ENCODE data around the gene TMEM150C. TPM values are rescaled to one million over a fixed set of nuclear protein-coding genes. Genes with fewer than 3 reads are reported as not detected.

TMEM150C gene
- polyA plus RNA-seq, 4 donors = 0.45 to 6.2 (median 1.8) TPM

DNA sequence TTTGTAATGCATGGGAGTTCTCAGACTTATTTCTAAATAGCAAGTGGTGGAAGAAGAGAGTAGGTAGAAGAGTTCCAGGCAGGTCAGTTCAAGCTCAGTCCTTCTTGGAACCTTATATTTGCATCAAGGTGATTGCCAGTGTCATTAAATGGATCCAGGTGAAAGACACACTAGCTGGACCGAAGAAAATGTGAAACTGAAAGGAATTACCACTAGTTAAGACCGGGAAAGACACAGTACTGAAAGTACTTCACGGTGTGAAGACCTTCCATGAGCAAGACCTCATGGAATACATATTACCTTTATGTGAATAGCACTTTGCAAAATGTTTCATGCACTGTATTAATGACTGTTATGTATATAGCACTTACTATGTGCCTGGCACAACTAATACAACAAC lies 19.1 kb downstream of the TMEM150C start:
- Histone ChIP-seq H3K4me3 (ENCODE audit: low read depth in 1 of 3, low read length in 3 of 3) (no peak overlapping the region), H3K27me3 (ENCODE audit: control insufficient read depth in 3 of 3, insufficient read depth in 3 of 3, low read length in 3 of 3) (no peaks in the 10 kb centered on the region), H3K9me3 (ENCODE audit: control insufficient read depth in 2 of 2, insufficient read depth in 1 of 2, low read depth in 1 of 2, low read length in 1 of 2) (no peaks in the 10 kb centered on the region), H3K4me1 (ENCODE audit: control insufficient read depth in 3 of 3, insufficient read depth in 2 of 3, low read depth in 1 of 3, low read length in 2 of 3) (peaks cover 0 to 3% (median 0%) of the 10 kb centered on the region in 3 donors), H3K27ac (ENCODE audit: low read depth in 1 of 3, low read length in 2 of 3) (no peak overlapping the region), H3K36me3 (ENCODE audit: control insufficient read depth in 3 of 3, insufficient read depth in 2 of 3, low read depth in 1 of 3, low read length in 3 of 3) (no peaks in the 10 kb centered on the region)
- no peak for FAIRE-seq
- DNase-seq = peak in 1 of 2 donors; percentile 70
- 11 to 60% (median 32%) methylated on average over 3 of the region's 3 CpGs for WGBS, 3 donors

- no peak overlapping the region for H3K4me3 ChIP-seq (ENCODE audit: low read depth in 1 of 3, low read length in 3 of 3)
- DNase-seq = no peak
- H3K27me3 ChIP-seq (ENCODE audit: control insufficient read depth in 3 of 3, insufficient read depth in 3 of 3, low read length in 3 of 3) = no peaks in the 10 kb centered on the region
- 76 to 93% (median 84%) methylated on average over 3 of the region's 3 CpGs for WGBS, 3 donors
- no peaks in the 10 kb centered on the region for H3K4me1 ChIP-seq (ENCODE audit: control insufficient read depth in 3 of 3, insufficient read depth in 2 of 3, low read depth in 1 of 3, low read length in 2 of 3)
- no peak overlapping the region for H3K27ac ChIP-seq (ENCODE audit: low read depth in 1 of 3, low read length in 2 of 3)
- no peaks in the 10 kb centered on the region for H3K9me3 ChIP-seq (ENCODE audit: control insufficient read depth in 2 of 2, insufficient read depth in 1 of 2, low read depth in 1 of 2, low read length in 1 of 2)
- H3K36me3 ChIP-seq (ENCODE audit: control insufficient read depth in 3 of 3, insufficient read depth in 2 of 3, low read depth in 1 of 3, low read length in 3 of 3) = no peaks in the 10 kb centered on the region
- no peak for FAIRE-seq
These were observed 32.5 kb downstream of the TMEM150C start for GRCh38 chr4:82529322-82529721.

GRCh38 chr4:82528868-82529267 lies 32.9 kb downstream of the TMEM150C start:
- no peaks in the 10 kb centered on the region for H3K36me3 ChIP-seq (ENCODE audit: control insufficient read depth in 3 of 3, insufficient read depth in 2 of 3, low read depth in 1 of 3, low read length in 3 of 3)
- no peaks in the 10 kb centered on the region for H3K27me3 ChIP-seq (ENCODE audit: control insufficient read depth in 3 of 3, insufficient read depth in 3 of 3, low read length in 3 of 3)
- DNase-seq (no peak), FAIRE-seq (no peak)
- H3K27ac ChIP-seq (ENCODE audit: low read depth in 1 of 3, low read length in 2 of 3) = no peak overlapping the region
- H3K4me3 ChIP-seq (ENCODE audit: low read depth in 1 of 3, low read length in 3 of 3) = no peak overlapping the region
- no peaks in the 10 kb centered on the region for H3K9me3 ChIP-seq (ENCODE audit: control insufficient read depth in 2 of 2, insufficient read depth in 1 of 2, low read depth in 1 of 2, low read length in 1 of 2)
- 71 to 81% (median 75%) methylated on average over 4 of the region's 4 CpGs for WGBS, 3 donors
- no peaks in the 10 kb centered on the region for H3K4me1 ChIP-seq (ENCODE audit: control insufficient read depth in 3 of 3, insufficient read depth in 2 of 3, low read depth in 1 of 3, low read length in 2 of 3)

DNA sequence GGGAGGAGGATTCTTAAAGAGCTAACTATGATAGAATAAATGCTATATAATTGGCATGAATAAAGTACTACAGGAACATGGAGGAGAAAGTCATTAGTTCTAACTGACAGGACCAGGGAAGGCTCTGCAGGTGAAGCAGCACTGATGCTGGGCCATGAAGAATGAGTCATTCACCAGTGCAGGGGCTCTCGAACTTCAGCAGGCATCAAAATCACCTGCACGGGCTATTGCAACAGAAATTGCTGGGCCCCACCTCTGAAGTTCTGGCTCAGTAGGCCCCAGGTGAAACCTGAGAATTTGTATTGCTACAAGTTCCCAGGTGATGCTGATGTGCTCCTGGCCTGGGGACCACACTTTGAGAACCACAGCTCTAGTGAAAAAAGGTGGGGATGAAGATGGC lies 33.7 kb downstream of the TMEM150C start:
- FAIRE-seq = no peak
- H3K4me3 ChIP-seq (ENCODE audit: low read depth in 1 of 3, low read length in 3 of 3) = no peak overlapping the region
- DNase-seq = no peak
- no peaks in the 10 kb centered on the region for H3K9me3 ChIP-seq (ENCODE audit: control insufficient read depth in 2 of 2, insufficient read depth in 1 of 2, low read depth in 1 of 2, low read length in 1 of 2)
- no peak overlapping the region for H3K27ac ChIP-seq (ENCODE audit: low read depth in 1 of 3, low read length in 2 of 3)
- no peaks in the 10 kb centered on the region for H3K4me1 ChIP-seq (ENCODE audit: control insufficient read depth in 3 of 3, insufficient read depth in 2 of 3, low read depth in 1 of 3, low read length in 2 of 3)
- H3K27me3 ChIP-seq (ENCODE audit: control insufficient read depth in 3 of 3, insufficient read depth in 3 of 3, low read length in 3 of 3) = no peaks in the 10 kb centered on the region
- H3K36me3 ChIP-seq (ENCODE audit: control insufficient read depth in 3 of 3, insufficient read depth in 2 of 3, low read depth in 1 of 3, low read length in 3 of 3) = no peaks in the 10 kb centered on the region
- 17 to 66% (median 35%) methylated on average over 2 of the region's 2 CpGs for WGBS, 3 donors

DNA sequence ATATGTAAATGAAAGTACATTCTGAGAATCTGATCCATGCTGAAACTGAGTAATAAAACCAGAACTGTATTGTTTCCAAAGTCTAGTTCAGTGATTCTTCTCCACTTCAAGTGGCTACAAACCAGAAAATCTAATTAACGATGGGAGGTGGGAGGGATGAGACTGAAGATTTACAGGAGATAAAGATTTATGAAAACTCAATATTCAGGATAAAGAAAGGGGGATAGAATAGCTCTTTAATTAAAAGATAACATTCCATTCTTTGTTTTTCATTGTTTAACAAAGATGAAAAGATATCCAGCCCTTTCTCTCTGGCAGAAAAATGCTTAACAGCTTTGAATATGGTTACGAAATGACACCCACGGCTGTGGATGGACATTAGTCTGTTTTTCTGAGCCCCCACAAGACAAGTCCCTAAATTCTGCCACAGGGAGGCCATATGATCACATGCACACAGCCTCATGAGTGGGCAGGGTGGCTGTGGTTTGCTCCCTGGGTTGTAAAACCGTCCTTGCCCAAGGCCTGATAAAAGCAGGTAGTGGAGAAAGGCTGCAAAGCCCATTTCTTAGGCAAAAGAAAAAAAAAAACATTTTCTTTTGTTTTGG lies 36.4 kb downstream of the TMEM150C start:
- FAIRE-seq = no peak
- Histone ChIP-seq H3K4me1 (ENCODE audit: control insufficient read depth in 3 of 3, insufficient read depth in 2 of 3, low read depth in 1 of 3, low read length in 2 of 3) (no peaks in the 10 kb centered on the region), H3K27me3 (ENCODE audit: control insufficient read depth in 3 of 3, insufficient read depth in 3 of 3, low read length in 3 of 3) (no peaks in the 10 kb centered on the region), H3K27ac (ENCODE audit: low read depth in 1 of 3, low read length in 2 of 3) (no peak overlapping the region), H3K36me3 (ENCODE audit: control insufficient read depth in 3 of 3, insufficient read depth in 2 of 3, low read depth in 1 of 3, low read length in 3 of 3) (no peaks in the 10 kb centered on the region), H3K9me3 (ENCODE audit: control insufficient read depth in 2 of 2, insufficient read depth in 1 of 2, low read depth in 1 of 2, low read length in 1 of 2) (no peaks in the 10 kb centered on the region), H3K4me3 (ENCODE audit: low read depth in 1 of 3, low read length in 3 of 3) (no peak overlapping the region)
- DNase-seq = no peak
- 44 to 53% (median 50%) methylated on average over 4 of the region's 4 CpGs for WGBS, 3 donors

GRCh38 chr4:82524570-82525152 lies 37.1 kb downstream of the TMEM150C start:
- WGBS, 3 donors = 61 to 71% (median 65%) methylated on average over 6 of the region's 6 CpGs
- FAIRE-seq = no peak
- Histone ChIP-seq H3K27ac (ENCODE audit: low read depth in 1 of 3, low read length in 2 of 3) (no peak overlapping the region), H3K4me3 (ENCODE audit: low read depth in 1 of 3, low read length in 3 of 3) (no peak overlapping the region), H3K9me3 (ENCODE audit: control insufficient read depth in 2 of 2, insufficient read depth in 1 of 2, low read depth in 1 of 2, low read length in 1 of 2) (no peaks in the 10 kb centered on the region), H3K4me1 (ENCODE audit: control insufficient read depth in 3 of 3, insufficient read depth in 2 of 3, low read depth in 1 of 3, low read length in 2 of 3) (peaks cover 0 to 2% (median 0%) of the 10 kb centered on the region in 3 donors), H3K27me3 (ENCODE audit: control insufficient read depth in 3 of 3, insufficient read depth in 3 of 3, low read length in 3 of 3) (no peaks in the 10 kb centered on the region), H3K36me3 (ENCODE audit: control insufficient read depth in 3 of 3, insufficient read depth in 2 of 3, low read depth in 1 of 3, low read length in 3 of 3) (no peaks in the 10 kb centered on the region)
- DNase-seq = peak in 1 of 2 donors; percentile 46

DNA sequence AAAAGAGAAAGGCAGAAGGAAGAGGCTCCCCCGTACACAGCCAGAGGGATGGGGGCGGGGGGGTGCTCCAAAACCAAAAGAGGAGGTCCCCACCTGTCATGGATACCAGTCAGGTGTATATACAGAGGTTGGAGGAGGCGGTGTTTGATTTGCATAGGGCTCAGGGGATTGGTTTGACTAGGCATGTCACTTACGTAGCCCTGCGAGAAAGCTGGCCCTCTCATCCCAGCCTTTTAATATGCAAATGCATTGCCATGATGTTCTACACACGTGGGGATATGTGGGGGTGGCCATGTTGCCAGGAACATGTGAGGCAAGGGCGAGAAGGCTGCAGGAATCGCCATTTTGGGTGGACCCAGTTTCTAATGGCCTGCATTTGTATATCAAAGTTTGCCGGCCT lies 38.6 kb downstream of the TMEM150C start:
- FAIRE-seq = no peak
- no peaks in the 10 kb centered on the region for H3K36me3 ChIP-seq (ENCODE audit: control insufficient read depth in 3 of 3, insufficient read depth in 2 of 3, low read depth in 1 of 3, low read length in 3 of 3)
- DNase-seq = no peak
- no peaks in the 10 kb centered on the region for H3K9me3 ChIP-seq (ENCODE audit: control insufficient read depth in 2 of 2, insufficient read depth in 1 of 2, low read depth in 1 of 2, low read length in 1 of 2)
- no peak overlapping the region for H3K4me3 ChIP-seq (ENCODE audit: low read depth in 1 of 3, low read length in 3 of 3)
- H3K4me1 ChIP-seq (ENCODE audit: control insufficient read depth in 3 of 3, insufficient read depth in 2 of 3, low read depth in 1 of 3, low read length in 2 of 3) = peaks cover 0 to 2% (median 0%) of the 10 kb centered on the region in 3 donors
- H3K27ac ChIP-seq (ENCODE audit: low read depth in 1 of 3, low read length in 2 of 3) = no peak overlapping the region
- 76 to 87% (median 86%) methylated on average over 9 of the region's 9 CpGs for WGBS, 3 donors
- no peaks in the 10 kb centered on the region for H3K27me3 ChIP-seq (ENCODE audit: control insufficient read depth in 3 of 3, insufficient read depth in 3 of 3, low read length in 3 of 3)

DNA sequence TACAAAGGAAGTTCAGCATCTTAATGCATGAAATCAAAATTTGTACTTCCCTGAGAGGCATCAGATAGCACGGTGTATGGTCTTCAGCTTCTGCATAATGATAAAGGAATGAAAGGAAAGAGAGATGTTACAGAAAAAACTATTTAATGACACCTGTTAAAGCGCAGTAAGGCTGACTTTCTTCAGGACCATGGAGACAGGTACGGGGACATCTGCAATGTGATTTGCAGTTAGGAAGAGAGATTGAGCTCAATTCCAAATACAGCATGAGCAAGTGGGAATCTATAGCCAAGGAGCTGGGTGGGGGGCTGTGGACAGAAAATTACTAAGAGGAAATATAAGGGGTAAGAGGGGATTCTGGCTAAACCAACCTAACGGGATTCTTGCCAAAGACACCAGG lies 39.3 kb downstream of the TMEM150C start:
- 85 to 94% (median 89%) methylated on average over 4 of the region's 4 CpGs for WGBS, 3 donors
- Histone ChIP-seq H3K9me3 (ENCODE audit: control insufficient read depth in 2 of 2, insufficient read depth in 1 of 2, low read depth in 1 of 2, low read length in 1 of 2) (no peaks in the 10 kb centered on the region), H3K27ac (ENCODE audit: low read depth in 1 of 3, low read length in 2 of 3) (no peak overlapping the region), H3K4me1 (ENCODE audit: control insufficient read depth in 3 of 3, insufficient read depth in 2 of 3, low read depth in 1 of 3, low read length in 2 of 3) (peaks cover 0 to 2% (median 0%) of the 10 kb centered on the region in 3 donors), H3K27me3 (ENCODE audit: control insufficient read depth in 3 of 3, insufficient read depth in 3 of 3, low read length in 3 of 3) (no peaks in the 10 kb centered on the region), H3K36me3 (ENCODE audit: control insufficient read depth in 3 of 3, insufficient read depth in 2 of 3, low read depth in 1 of 3, low read length in 3 of 3) (no peaks in the 10 kb centered on the region), H3K4me3 (ENCODE audit: low read depth in 1 of 3, low read length in 3 of 3) (no peak overlapping the region)
- DNase-seq = no peak
- FAIRE-seq = no peak

GRCh38 chr4:82521283-82521682 lies 40.5 kb downstream of the TMEM150C start:
- Histone ChIP-seq H3K27me3 (ENCODE audit: control insufficient read depth in 3 of 3, insufficient read depth in 3 of 3, low read length in 3 of 3) (no peaks in the 10 kb centered on the region), H3K4me3 (ENCODE audit: low read depth in 1 of 3, low read length in 3 of 3) (no peak overlapping the region), H3K27ac (ENCODE audit: low read depth in 1 of 3, low read length in 2 of 3) (no peak overlapping the region), H3K36me3 (ENCODE audit: control insufficient read depth in 3 of 3, insufficient read depth in 2 of 3, low read depth in 1 of 3, low read length in 3 of 3) (no peaks in the 10 kb centered on the region), H3K9me3 (ENCODE audit: control insufficient read depth in 2 of 2, insufficient read depth in 1 of 2, low read depth in 1 of 2, low read length in 1 of 2) (no peaks in the 10 kb centered on the region), H3K4me1 (ENCODE audit: control insufficient read depth in 3 of 3, insufficient read depth in 2 of 3, low read depth in 1 of 3, low read length in 2 of 3) (peaks cover 0 to 2% (median 0%) of the 10 kb centered on the region in 3 donors)
- DNase-seq = no peak
- WGBS, 3 donors = 42 to 82% (median 57%) methylated on average over 2 of the region's 2 CpGs
- no peak for FAIRE-seq

Measured in small intestine (tissue), 7 donors.